Measurements from ENCODE around the gene ZKSCAN5. TPM values are rescaled to one million over a fixed set of nuclear protein-coding genes. Genes with fewer than 3 reads are reported as not detected.

Gene ZKSCAN5
- total and polyA plus RNA-seq, 8 donors, result 6.7 to 16.2 (median 15.3) TPM

GRCh38 chr7:99551767-99552463 lies 47.5 kb downstream of the ZKSCAN5 start, which contains the start of gene FAM200A:
Gene FAM200A, minus strand, starts transcription at chr7:99552114. Its CDS starts 3,707 bp downstream, at chr7:99548407.
- DNase-seq, result peak; percentile 90 to 97 (median 94)
- intact Hi-C loops (cut with DNase I), result no loop called here
- peak; percentile 99 for ATAC-seq

GRCh38 chr7:99553039-99553438 lies 48.6 kb downstream of the ZKSCAN5 start:
- Histone ChIP-seq H3K4me1 (peaks cover 16 to 42% of the 10 kb centered on the region in 2 donors), H3K27me3 (no peaks in the 10 kb centered on the region), H3K4me3 (no peak overlapping the region), H3K27ac (no peak overlapping the region), H3K9me3 (no peaks in the 10 kb centered on the region), H3K36me3 (peaks cover 0 to 25% of the 10 kb centered on the region in 2 donors)
- TF ChIP-seq CTCF (IDR thresholded peaks at IDR 0.05), result no peak
- no peak for DNase-seq
- ATAC-seq, result no peak
- intact Hi-C loops (cut with DNase I), result no loop called here

More at GRCh38 chr7:99551767-99552463, 47.5 kb downstream of the ZKSCAN5 start, which contains the start of gene FAM200A:
- peak within 1 kb of the TSS; percentile 59 to 86 for H3K4me3 ChIP-seq
- H3K27ac ChIP-seq, result peak within 1 kb of the TSS; percentile 65 to 75
- H3K27me3 ChIP-seq, result no peaks in the 10 kb centered on the region
- peaks cover 9 to 30% of the 10 kb centered on the region in 2 donors for H3K4me1 ChIP-seq
- H3K36me3 ChIP-seq, result peaks cover 0 to 35% of the 10 kb centered on the region in 2 donors
- TF ChIP-seq CTCF (IDR thresholded peaks at IDR 0.05), result no peak
- peaks cover 0 to 4% of the 10 kb centered on the region in 2 donors for H3K9me3 ChIP-seq

DNA sequence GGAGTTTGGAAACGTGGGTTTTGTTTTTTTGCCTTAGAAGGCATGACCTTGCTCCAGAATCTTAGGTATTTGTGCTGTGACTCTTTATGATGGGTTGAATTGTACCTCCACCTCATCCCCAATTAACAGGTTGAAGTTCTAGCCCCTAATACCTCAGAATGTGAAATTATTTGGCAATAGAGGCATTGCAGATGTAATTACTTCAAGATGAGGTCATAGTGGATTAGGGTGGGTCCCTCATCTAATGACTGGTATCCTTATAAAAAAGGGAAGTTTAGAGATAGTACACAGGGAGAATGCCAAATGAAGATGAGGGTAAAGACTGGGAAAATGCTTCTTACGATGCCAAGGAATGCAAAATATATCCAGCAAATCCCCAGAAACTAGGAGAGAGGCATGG lies 50.5 kb downstream of the ZKSCAN5 start:
- Histone ChIP-seq H3K4me1 (peaks cover 16 to 51% of the 10 kb centered on the region in 2 donors), H3K4me3 (no peak overlapping the region), H3K9me3 (no peaks in the 10 kb centered on the region), H3K27ac (no peak overlapping the region), H3K27me3 (no peaks in the 10 kb centered on the region), H3K36me3 (peaks cover 0 to 21% of the 10 kb centered on the region in 2 donors)
- no peak for TF ChIP-seq CTCF (IDR thresholded peaks at IDR 0.05)
- intact Hi-C loops (cut with DNase I), result no loop called here
- no peak for ATAC-seq
- no peak for DNase-seq

GRCh38 chr7:99557196-99557607 lies 52.7 kb downstream of the ZKSCAN5 start:
- Histone ChIP-seq H3K36me3 (peaks cover 0 to 41% of the 10 kb centered on the region in 2 donors), H3K4me1 (peaks cover 11 to 66% of the 10 kb centered on the region in 2 donors), H3K27ac (peak overlapping the region; percentile 96 to 99), H3K9me3 (no peaks in the 10 kb centered on the region), H3K4me3 (peak overlapping the region; percentile 88 to 95), H3K27me3 (no peaks in the 10 kb centered on the region)
- DNase-seq (no peak), ATAC-seq (no peak)
- TF ChIP-seq CTCF (IDR thresholded peaks at IDR 0.05), result no peak
- intact Hi-C loops (cut with DNase I), result no loop called here

- no peak for DNase-seq
- intact Hi-C loops (cut with DNase I), result no loop called here
These were observed 53.5 kb downstream of the ZKSCAN5 start for GRCh38 chr7:99557940-99558305.

More at GRCh38 chr7:99557940-99558305, 53.5 kb downstream of the ZKSCAN5 start:
- peak overlapping the region; percentile 88 to 95 for H3K4me3 ChIP-seq
- H3K27ac ChIP-seq, result peak overlapping the region; percentile 96 to 99
- peak; percentile 64 for ATAC-seq
- TF ChIP-seq CTCF (IDR thresholded peaks at IDR 0.05), result no peak
- H3K27me3 ChIP-seq, result no peaks in the 10 kb centered on the region
- H3K36me3 ChIP-seq, result peaks cover 0 to 49% of the 10 kb centered on the region in 2 donors
- no peaks in the 10 kb centered on the region for H3K9me3 ChIP-seq
- H3K4me1 ChIP-seq, result peaks cover 11 to 67% of the 10 kb centered on the region in 2 donors

Data from left lung (tissue), 10 donors.